GM12878 (cell line): ENCODE measurements around the gene SLCO3A1. TPM values are rescaled to one million over a fixed set of nuclear protein-coding genes. Genes with fewer than 3 reads are reported as not detected.

ENCODE experiments used
- DPF2 ChIP-seq: fragments of 450-650 bp; IDR thresholded peaks from 2 replicates; pipeline ENCODE4 v1.6.1; 2017; ENCODE audit warnings: mild to moderate bottlenecking
- MEF2A ChIP-seq: IDR thresholded peaks from 2 replicates; pipeline ENCODE4 v1.6.1; 2011; ENCODE audit warnings: low read depth, mild to moderate bottlenecking, low read length, moderate library complexity; ENCODE audit not compliant: insufficient read depth
- MYB ChIP-seq: fragments of 150-350 bp; IDR thresholded peaks from 2 replicates; pipeline ENCODE4 v1.6.1; 2014; ENCODE audit warnings: mild to moderate bottlenecking, low read depth, low read length, borderline replicate concordance
- NFYA ChIP-seq: IDR thresholded peaks from 2 replicates; pipeline ENCODE4 v1.6.1; 2011; ENCODE audit warnings: low read depth, mild to moderate bottlenecking, low read length, improper control_type of control experiment, borderline replicate concordance
- ZNF24 ChIP-seq: fragments of 450-650 bp; IDR thresholded peaks from 2 replicates; pipeline ENCODE4 v1.6.1; 2017; ENCODE audit warnings: antibody characterized with exemption, mild to moderate bottlenecking
- ZNF274 ChIP-seq: IDR thresholded peaks from one replicate; pipeline ENCODE4 v1.8.0; 2011; ENCODE audit not compliant: insufficient read length, insufficient read depth
- ZZZ3 ChIP-seq: IDR thresholded peaks from 2 replicates; pipeline ENCODE4 v1.6.1; 2011; ENCODE audit warnings: low read depth; ENCODE audit not compliant: control insufficient read depth, insufficient read length
- polyA plus RNA-seq, 11 experiments: library from polyadenylated mRNA; depleted of rRNA in 4 of 11; unstranded in 6 of 11; stranded (reverse) in 5 of 11; fragments of >200 nt; fragmentation: Nextera tagmentation in 4 of 11; fragmentation: Illumina TruSeq in 1 of 11; extraction: Ambion mirVana in 4 of 11; extraction: Trizol in 1 of 11; gene quantifications; 1 replicate in 1 of 11; 2 replicates in 10 of 11; pipeline versions ENCODE4 v1.2.1 to v1.2.3, GENCODE V29; 2011 to 2016; ENCODE audit warnings: inconsistent platforms in 2 of 11, missing spikeins in 2 of 11, low read depth in 1 of 11
- total RNA-seq, 4 experiments: library from RNA; depleted of rRNA in 3 of 4; stranded (reverse); fragments of >200 nt in 3 of 4; fragmentation: Illumina TruSeq in 1 of 4; extraction: Trizol in 1 of 4; gene quantifications; 2 replicates each; pipeline versions ENCODE4 v1.2.1 to v1.2.3, GENCODE V29; 2013 to 2021
- TF ChIP-seq, protein P1 (sequence below): fragments of 450-650 bp; formaldehyde crosslinking; IDR thresholded peaks from 2 replicates; pipeline ENCODE4 v1.4.0; 2022; ENCODE audit warnings: mild to moderate bottlenecking, moderate library complexity

SLCO3A1 gene
- total and polyA plus RNA-seq, 10 of the 15 experiments (the other 5 are each of a cell fraction or from before 2014, with no cell fraction given): 0.05 to 5.9 (median 0.31) TPM

DNA sequence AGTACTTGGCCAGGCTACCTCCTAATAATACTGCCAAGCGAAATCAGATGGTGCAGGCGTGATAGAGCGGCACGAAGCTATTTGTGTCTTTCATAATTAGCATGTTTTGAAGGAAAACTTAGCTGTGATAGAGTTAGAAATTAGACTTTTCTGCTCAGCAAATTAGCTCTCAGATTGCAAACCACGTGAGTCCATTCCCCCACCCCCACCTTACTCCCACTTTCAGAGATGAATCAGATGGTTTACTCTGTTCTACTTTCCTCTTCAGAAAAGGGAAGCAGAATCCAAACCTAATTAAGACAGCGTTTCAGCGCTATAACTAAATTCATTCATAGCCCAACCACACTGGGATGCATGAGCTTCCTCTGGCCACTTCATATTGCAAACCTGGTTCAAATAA is 214.6 kb downstream of the SLCO3A1 start (continued):
- TF ChIP-seq ZZZ3 (no peak), ZNF24 (no peak), NFYA (no peak), MYB (no peak), ZNF274 (no peak), MEF2A (no peak), DPF2 (0 out of 2 replicates have a peak, but pooled peaks have one; percentile 27)
- TF ChIP-seq, protein P1, sequence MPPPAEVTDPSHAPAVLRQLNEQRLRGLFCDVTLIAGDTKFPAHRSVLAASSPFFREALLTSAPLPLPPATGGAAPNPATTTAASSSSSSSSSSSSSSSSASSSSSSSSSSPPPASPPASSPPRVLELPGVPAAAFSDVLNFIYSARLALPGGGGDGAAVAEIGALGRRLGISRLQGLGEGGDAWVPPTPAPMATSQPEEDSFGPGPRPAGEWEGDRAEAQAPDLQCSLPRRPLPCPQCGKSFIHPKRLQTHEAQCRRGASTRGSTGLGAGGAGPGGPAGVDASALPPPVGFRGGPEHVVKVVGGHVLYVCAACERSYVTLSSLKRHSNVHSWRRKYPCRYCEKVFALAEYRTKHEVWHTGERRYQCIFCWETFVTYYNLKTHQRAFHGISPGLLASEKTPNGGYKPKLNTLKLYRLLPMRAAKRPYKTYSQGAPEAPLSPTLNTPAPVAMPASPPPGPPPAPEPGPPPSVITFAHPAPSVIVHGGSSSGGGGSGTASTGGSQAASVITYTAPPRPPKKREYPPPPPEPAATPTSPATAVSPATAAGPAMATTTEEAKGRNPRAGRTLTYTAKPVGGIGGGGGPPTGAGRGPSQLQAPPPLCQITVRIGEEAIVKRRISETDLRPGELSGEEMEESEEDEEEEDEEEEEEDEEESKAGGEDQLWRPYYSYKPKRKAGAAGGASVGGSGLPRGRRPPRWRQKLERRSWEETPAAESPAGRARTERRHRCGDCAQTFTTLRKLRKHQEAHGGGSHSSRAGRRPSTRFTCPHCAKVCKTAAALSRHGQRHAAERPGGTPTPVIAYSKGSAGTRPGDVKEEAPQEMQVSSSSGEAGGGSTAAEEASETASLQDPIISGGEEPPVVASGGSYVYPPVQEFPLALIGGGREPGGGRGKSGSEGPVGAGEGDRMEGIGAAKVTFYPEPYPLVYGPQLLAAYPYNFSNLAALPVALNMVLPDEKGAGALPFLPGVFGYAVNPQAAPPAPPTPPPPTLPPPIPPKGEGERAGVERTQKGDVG (CRISPR knock-in tag): no peak
- TF ChIP-seq, all 136 proteins: peak for 11
